T-cell (primary cell): ENCODE measurements around the gene RBL1. TPM values are rescaled to one million over a fixed set of nuclear protein-coding genes. Genes with fewer than 3 reads are reported as not detected.

Experiments used
- ATAC-seq, 4 experiments: fragments of 200-7000 bp in 3 of 4; fragments of 150-1000 bp in 1 of 4; cut with Tn5 transposase; replicated peaks in 1 of 4; 1 replicate in 3 of 4; 2 replicates in 1 of 4; pipeline ENCODE4 v1.10.0; 2021; ENCODE audit warnings: moderate library complexity in 3 of 4, mild to moderate bottlenecking in 2 of 4, moderate number of reproducible peaks in 1 of 4
- CTCF ChIA-PET, 2 donors: fragments of 300-600 bp; sonication (Branson Sonifier 250); formaldehyde crosslinking; loops; one replicate each; lab custom pipeline; 2022; ENCODE audit warnings: antibody characterized with exemption in 2 of 2; lab: Charles Lee
- POLR2A ChIA-PET, 2 donors: fragments of 300-600 bp; sonication (Branson Sonifier 250); formaldehyde crosslinking; loops; one replicate each; lab custom pipeline; 2022; ENCODE audit warnings: antibody characterized with exemption in 2 of 2; lab: Charles Lee
- DNase-seq, 35 experiments: peaks; one replicate each; pipeline versions ENCODE4 v3.0.0 to v3.0.0-alpha.2; 2013 to 2023
- H3K27ac ChIP-seq: one replicate; pipeline ENCODE4 v1.5.1; 2013; ENCODE audit warnings: low read length
- H3K27me3 ChIP-seq, 2 experiments: replicated peaks in 1 of 2; 1 replicate in 1 of 2; 2 replicates in 1 of 2; pipeline versions ENCODE4 v1.6.1 to v1.7.0; 2013; ENCODE audit warnings: low read length in 1 of 2, mixed read lengths in 1 of 2; ENCODE audit not compliant: control insufficient read depth in 2 of 2, insufficient read depth in 2 of 2; ENCODE audit errors: extremely low read depth in 1 of 2
- H3K36me3 ChIP-seq, 2 donors: 1 replicate in 1 of 2; 2 replicates in 1 of 2; pipeline versions ENCODE4 v1.6.1 to v1.7.0; 2013; ENCODE audit warnings: low read length in 1 of 2; ENCODE audit not compliant: control insufficient read depth in 2 of 2, insufficient read depth in 1 of 2; ENCODE audit errors: extremely low read depth in 1 of 2
- H3K4me1 ChIP-seq, 2 experiments: 1 replicate in 1 of 2; 2 replicates in 1 of 2; pipeline versions ENCODE4 v1.6.1 to v1.7.0; 2013; ENCODE audit warnings: low read length in 2 of 2, mixed read lengths in 1 of 2; ENCODE audit not compliant: insufficient read depth in 2 of 2, control insufficient read depth in 1 of 2; ENCODE audit errors: extremely low read depth in 1 of 2
- H3K4me3 ChIP-seq, 2 donors: 1 replicate in 1 of 2; 2 replicates in 1 of 2; pipeline versions ENCODE4 v1.5.1 to v1.7.0; 2013; ENCODE audit warnings: mild to moderate bottlenecking in 2 of 2, low read length in 1 of 2, moderate library complexity in 1 of 2; ENCODE audit not compliant: control insufficient read depth in 1 of 2; ENCODE audit errors: extremely low read depth in 1 of 2
- H3K9me3 ChIP-seq: 2 replicates; pipeline ENCODE4 v1.7.0; 2013
- H3K27ac Mint-ChIP-seq, 2 donors: one replicate each; pipeline ENCODE4 v1.8.0; 2020 to 2021; ENCODE audit warnings: mild to moderate bottlenecking in 2 of 2, mixed read lengths in 2 of 2
- H3K27me3 Mint-ChIP-seq, 2 donors: one replicate each; pipeline ENCODE4 v1.8.0; 2021 to 2022; ENCODE audit warnings: mixed read lengths in 2 of 2
- H3K36me3 Mint-ChIP-seq: one replicate; pipeline ENCODE4 v1.8.0; 2021; ENCODE audit warnings: mixed read lengths
- H3K4me1 Mint-ChIP-seq, 3 donors: one replicate each; pipeline ENCODE4 v1.8.0; 2020 to 2022; ENCODE audit warnings: mixed read lengths in 3 of 3, mild to moderate bottlenecking in 1 of 3
- H3K4me3 Mint-ChIP-seq, 3 donors: one replicate each; pipeline ENCODE4 v1.8.0; 2020 to 2022; ENCODE audit warnings: mild to moderate bottlenecking in 3 of 3, mixed read lengths in 3 of 3, moderate library complexity in 3 of 3
- H3K9me3 Mint-ChIP-seq, 3 donors: one replicate each; pipeline ENCODE4 v1.8.0; 2020 to 2022; ENCODE audit warnings: mixed read lengths in 3 of 3
- WGBS: methylation state at CpG from one replicate; pipeline ENCODE4 v1.1.5; 2013; ENCODE audit warnings: missing lambda C conversion rate; ENCODE audit not compliant: insufficient coverage; 5-methylcytosine and 5-hydroxymethylcytosine counted together
- total RNA-seq, 35 experiments: library from RNA in 6 of 35; stranded (reverse) in 6 of 35; fragments of 120-200 nt in 1 of 35; gene quantifications; one replicate each; pipeline versions ENCODE4 v1.2.1 to v1.2.4 and lab custom pipeline; 2013 to 2026

Gene RBL1
- total RNA-seq, 5 donors from 2014 or later (not counting 1 experiment from before 2014, with no cell fraction given): 24.3 to 29.7 (median 28.2) TPM

DNA sequence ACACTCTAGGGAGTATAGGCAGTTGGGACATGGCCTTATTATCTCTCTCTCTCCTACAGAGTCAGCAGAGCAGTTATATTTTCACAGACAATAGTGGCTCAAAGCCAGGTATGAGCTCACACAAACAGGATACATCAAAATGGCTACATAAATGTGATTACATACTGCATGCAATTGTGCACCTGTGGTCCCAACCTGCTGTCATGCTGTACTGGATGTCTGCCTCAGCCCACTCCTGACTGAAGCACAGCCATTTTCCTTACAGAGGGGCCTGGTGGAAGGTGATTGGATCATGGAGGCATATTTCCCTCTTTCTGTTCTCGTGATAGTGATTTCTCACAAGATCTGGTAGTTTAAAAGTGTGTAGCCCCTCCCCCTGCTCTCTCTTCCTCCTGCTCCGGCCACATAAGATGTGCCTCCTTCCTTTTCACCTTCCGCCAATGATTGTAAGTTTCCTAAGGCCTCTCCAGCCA is 107.3 kb downstream of the RBL1 start:
- Histone ChIP-seq H3K4me1 (peaks cover 15 to 31% of the 10 kb centered on the region in 2 experiments), H3K27me3 (no peaks in the 10 kb centered on the region), H3K4me3 (no peak overlapping the region), H3K27ac (peak overlapping the region; percentile 43), H3K36me3 (no peaks in the 10 kb centered on the region), H3K9me3 (no peaks in the 10 kb centered on the region)
- ChIA-PET POLR2A (interaction anchor here in 1 of 2 donors (0.6 kb wide), 1 partner anchor 17 kb away, joined by 7 read pairs; no protein-coding TSS in a partner anchor), CTCF (interaction anchor here in 1 of 2 donors (0.8 kb wide), 1 partner anchor 20 kb away, joined by 3 read pairs; no protein-coding TSS in a partner anchor)
- H3K4me1 Mint-ChIP-seq: peaks cover 44 to 52% (median 45%) of the 10 kb centered on the region in 3 donors
- no CpG with 5 or more reads among the region's 3 CpGs for WGBS
- H3K27ac Mint-ChIP-seq: peak overlapping the region; percentile 89 to 93
- ATAC-seq (peak; percentile 84 to 91 (median 85)), DNase-seq (peak in 29 of 35 experiments; percentile 13 to 59 (median 32))
- H3K36me3 Mint-ChIP-seq: peaks cover 7% of the 10 kb centered on the region
- H3K27me3 Mint-ChIP-seq: no peaks in the 10 kb centered on the region
- peak overlapping the region in 2 of 3 donors; percentile 15 to 46 for H3K4me3 Mint-ChIP-seq
- H3K9me3 Mint-ChIP-seq: peaks cover 0 to 8% (median 6%) of the 10 kb centered on the region in 3 donors

- H3K9me3 Mint-ChIP-seq: no peaks in the 10 kb centered on the region
- Histone ChIP-seq H3K9me3 (no peaks in the 10 kb centered on the region), H3K4me3 (no peak overlapping the region), H3K36me3 (no peaks in the 10 kb centered on the region), H3K4me1 (peaks cover 14 to 20% of the 10 kb centered on the region in 2 experiments), H3K27ac (no peak overlapping the region), H3K27me3 (no peaks in the 10 kb centered on the region)
- H3K27ac Mint-ChIP-seq: no peak overlapping the region
- H3K4me3 Mint-ChIP-seq: no peak overlapping the region
- POLR2A ChIA-PET: interaction anchor here in 1 of 2 donors (0.6 kb wide), 2 partner anchors 17 to 26 kb away, joined by 3 read pairs; no protein-coding TSS in a partner anchor
- 100% methylated on average over 2 of the region's 6 CpGs for WGBS
- peaks cover 20 to 34% (median 24%) of the 10 kb centered on the region in 3 donors for H3K4me1 Mint-ChIP-seq
- H3K36me3 Mint-ChIP-seq: no peaks in the 10 kb centered on the region
- no peaks in the 10 kb centered on the region for H3K27me3 Mint-ChIP-seq
- DNase-seq (no peak), ATAC-seq (no peak)
- CTCF ChIA-PET: interaction anchor here in 1 of 2 donors (0.7 kb wide), 1 partner anchor 426 kb away, joined by 3 read pairs; no protein-coding TSS in a partner anchor
Measured at GRCh38 chr20:36984257-36984638, 111.5 kb downstream of the RBL1 start.

GRCh38 chr20:36975099-36975818 is 120.5 kb downstream of the RBL1 start:
- H3K27me3 ChIP-seq: no peaks in the 10 kb centered on the region
- ATAC-seq: peak; percentile 83 to 94 (median 92)
- CTCF ChIA-PET: interaction anchor here (0.6 to 1.6 kb wide), 5 partner anchors 22 to 56 kb away, joined by 3 to 9 read pairs (median 4); no protein-coding TSS in a partner anchor
- Mint-ChIP-seq H3K36me3 (peaks cover 5% of the 10 kb centered on the region), H3K4me1 (peaks cover 25 to 53% (median 39%) of the 10 kb centered on the region in 3 donors), H3K4me3 (peak overlapping the region; percentile 7 to 45 (median 39)), H3K27me3 (no peaks in the 10 kb centered on the region), H3K9me3 (no peaks in the 10 kb centered on the region), H3K27ac (peak overlapping the region; percentile 88 to 93)
- H3K4me3 ChIP-seq: no peak overlapping the region
- no CpG with 5 or more reads among the region's 3 CpGs for WGBS
- H3K36me3 ChIP-seq: no peaks in the 10 kb centered on the region
- peaks cover 29 to 54% of the 10 kb centered on the region in 2 experiments for H3K4me1 ChIP-seq
- DNase-seq: peak in 34 of 35 experiments; percentile 42 to 81 (median 65)
- H3K9me3 ChIP-seq: no peaks in the 10 kb centered on the region
- POLR2A ChIA-PET: interaction anchor here (0.6 to 1.1 kb wide), 8 partner anchors 23 to 118 kb away, joined by 3 to 8 read pairs (median 3); no protein-coding TSS in a partner anchor
- H3K27ac ChIP-seq: peak overlapping the region; percentile 88

DNA sequence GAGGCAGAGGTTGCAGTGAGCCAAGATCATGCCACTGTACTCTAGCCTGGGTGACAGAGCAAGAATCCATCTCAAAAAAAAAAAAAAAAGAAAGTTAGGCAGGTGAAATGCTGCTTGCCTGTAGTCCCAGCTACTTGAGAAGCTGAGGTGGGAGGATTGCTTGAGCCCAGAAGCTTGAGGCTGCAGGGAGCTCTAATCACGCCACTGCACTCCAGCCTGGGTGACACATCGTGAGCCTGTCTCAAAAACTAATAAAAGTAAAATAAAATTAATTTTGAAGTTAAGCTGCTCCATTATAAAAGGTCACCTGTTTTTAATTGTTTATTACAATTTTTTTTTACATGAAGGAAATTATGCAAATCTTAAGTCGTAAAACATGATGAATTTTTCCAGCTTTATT is 121.1 kb downstream of the RBL1 start:
- ChIA-PET CTCF (interaction anchor here (0.6 to 1.6 kb wide), 6 partner anchors 16 to 55 kb away, joined by 3 to 9 read pairs (median 4); no protein-coding TSS in a partner anchor), POLR2A (interaction anchor here (0.6 to 1.1 kb wide), 8 partner anchors 24 to 119 kb away, joined by 3 to 8 read pairs (median 3); no protein-coding TSS in a partner anchor)
- H3K4me3 Mint-ChIP-seq: peak overlapping the region in 1 of 3 donors; percentile 45
- peaks cover 31 to 59% (median 45%) of the 10 kb centered on the region in 3 donors for H3K4me1 Mint-ChIP-seq
- H3K27me3 ChIP-seq: no peaks in the 10 kb centered on the region
- H3K36me3 ChIP-seq: no peaks in the 10 kb centered on the region
- peaks cover 0 to 5% (median 0%) of the 10 kb centered on the region in 3 donors for H3K9me3 Mint-ChIP-seq
- DNase-seq: peak in 9 of 35 experiments; percentile 4 to 45 (median 21)
- peak in 3 of 4 experiments; percentile 51 to 63 (median 59) for ATAC-seq
- H3K27ac Mint-ChIP-seq: peak overlapping the region; percentile 88 to 93
- whole genome bisulfite sequencing: no CpG with 5 or more reads among the region's 3 CpGs
- no peaks in the 10 kb centered on the region for H3K27me3 Mint-ChIP-seq
- H3K36me3 Mint-ChIP-seq: peaks cover 10% of the 10 kb centered on the region
- H3K9me3 ChIP-seq: no peaks in the 10 kb centered on the region
- peak overlapping the region in 1 of 2 donors; percentile 32 for H3K4me3 ChIP-seq
- H3K27ac ChIP-seq: peak overlapping the region; percentile 83
- H3K4me1 ChIP-seq: peaks cover 35 to 60% of the 10 kb centered on the region in 2 experiments

DNA sequence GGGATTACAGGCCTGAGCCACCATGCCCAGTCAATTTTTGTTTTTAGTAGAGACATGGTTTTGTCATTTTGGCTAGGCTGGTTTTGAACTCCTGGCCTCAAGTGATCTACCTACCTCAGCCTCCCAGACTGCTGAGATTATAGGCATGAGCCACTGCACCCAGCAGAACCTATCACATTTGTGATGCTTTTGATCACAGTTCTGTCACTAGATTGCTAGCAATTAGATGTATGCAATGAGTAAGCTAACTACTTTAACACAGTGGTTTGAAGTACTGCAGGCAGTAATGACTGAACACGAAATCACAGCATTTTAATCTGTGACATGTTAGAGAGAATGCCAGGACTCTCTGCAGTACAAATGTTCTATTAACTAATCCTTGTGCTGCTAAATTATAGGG is 124.7 kb downstream of the RBL1 start:
- no peak for DNase-seq
- ChIA-PET CTCF (no interaction called here), POLR2A (no interaction called here)
- Histone ChIP-seq H3K4me3 (no peak overlapping the region), H3K27me3 (no peaks in the 10 kb centered on the region), H3K9me3 (no peaks in the 10 kb centered on the region), H3K27ac (peak overlapping the region; percentile 28), H3K4me1 (peaks cover 53 to 85% of the 10 kb centered on the region in 2 experiments), H3K36me3 (no peaks in the 10 kb centered on the region)
- no peak for ATAC-seq
- Mint-ChIP-seq H3K9me3 (peaks cover 0 to 5% (median 0%) of the 10 kb centered on the region in 3 donors), H3K27me3 (no peaks in the 10 kb centered on the region), H3K36me3 (peaks cover 12% of the 10 kb centered on the region), H3K4me3 (peak overlapping the region in 1 of 3 donors; percentile 83), H3K4me1 (peaks cover 61 to 85% (median 72%) of the 10 kb centered on the region in 3 donors), H3K27ac (peak overlapping the region; percentile 97 to 98)
- WGBS: no CpG with 5 or more reads among the region's 1 CpG
